ELR (cell line): ENCODE results near the gene ESM1.

Experiments
- DNase-seq: peaks from one replicate; pipeline ENCODE4 v3.0.0-alpha.2; 2015; ENCODE audit warnings: low read depth

ESM1 gene

DNA sequence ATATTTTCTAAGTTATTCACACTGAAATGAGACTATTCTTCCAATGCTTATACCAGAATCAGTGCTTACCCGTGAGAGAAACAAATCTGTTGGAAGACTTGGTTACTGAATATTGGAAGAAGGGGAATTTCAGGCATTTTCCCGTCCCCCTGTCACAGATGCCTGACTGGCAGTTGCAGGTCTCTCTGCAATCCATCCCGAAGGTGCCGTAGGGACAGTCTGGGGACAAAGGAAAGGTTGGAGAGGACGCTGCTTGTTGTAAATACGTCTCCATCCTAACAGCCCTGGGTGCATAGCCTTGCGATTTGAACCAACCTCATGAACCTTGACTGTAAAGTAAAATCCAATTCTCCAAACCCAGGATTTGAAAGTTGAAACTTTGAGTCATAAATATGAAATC lies 3.5 kb downstream of the ESM1 start:
- DNase-seq: peak; percentile 13

DNA sequence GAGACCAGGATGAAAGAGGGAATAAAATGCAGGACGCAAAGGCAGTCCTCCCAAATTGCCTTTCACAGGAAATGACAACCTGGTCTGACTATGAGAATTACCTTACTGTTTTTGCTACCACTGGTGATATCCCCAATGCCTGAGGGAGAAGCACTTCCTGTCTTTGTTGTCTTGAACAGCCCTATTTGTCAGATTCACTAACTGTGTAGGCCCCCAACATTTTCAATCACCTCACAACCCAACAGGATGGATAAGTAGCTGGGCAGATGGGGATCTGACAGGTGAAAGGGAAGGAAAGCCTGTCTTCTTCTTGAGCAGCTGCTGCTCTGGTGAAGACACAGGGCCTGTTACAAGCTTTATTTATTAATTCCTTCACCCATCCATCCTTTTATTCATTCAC lies 9.7 kb downstream of the ESM1 start:
- no peak for DNase-seq

DNA sequence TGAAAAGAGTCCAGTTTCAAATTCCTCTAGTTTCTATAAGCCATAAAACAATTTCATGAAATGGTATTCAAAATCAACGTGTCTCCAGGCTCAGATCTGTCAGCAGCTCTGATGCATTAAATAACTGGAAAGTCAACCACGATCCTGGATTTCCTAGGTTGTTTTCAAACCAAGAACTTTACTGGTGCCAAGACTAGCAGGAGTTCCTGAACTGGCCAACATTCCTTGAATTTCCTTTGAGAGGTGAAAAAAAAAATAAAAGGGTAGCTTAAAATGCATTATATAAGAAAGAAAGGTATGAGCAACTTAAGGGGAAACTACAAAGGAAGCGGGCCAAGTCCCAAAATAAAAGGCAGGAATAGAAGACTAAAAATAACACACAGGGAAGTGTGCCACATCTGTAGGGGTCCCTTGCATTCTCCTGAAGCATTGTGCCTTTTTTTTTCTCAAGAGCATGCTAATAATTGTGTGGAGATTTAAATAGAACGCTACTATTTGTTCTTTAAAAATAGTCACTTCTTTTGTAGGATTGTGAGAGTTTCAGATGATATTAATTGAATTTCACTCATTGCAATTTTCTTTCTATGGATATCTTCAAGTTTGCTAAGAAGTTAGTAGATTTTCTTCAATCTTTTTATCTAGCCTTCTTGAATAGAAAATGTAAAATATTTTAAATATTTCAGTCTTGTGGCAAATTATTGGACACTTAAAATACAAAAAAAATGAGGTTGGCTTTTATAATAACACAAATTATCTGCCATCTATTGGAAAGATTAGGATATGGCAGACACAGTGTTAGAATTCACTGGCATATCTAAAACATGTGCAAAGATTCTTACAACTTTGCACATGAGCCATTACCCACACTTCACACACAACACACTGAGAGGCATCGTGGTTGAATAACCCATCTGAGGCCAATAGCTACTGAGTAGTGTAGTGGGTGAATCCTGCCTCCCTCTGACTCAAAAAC lies 15.3 kb downstream of the ESM1 start:
- no peak for DNase-seq

DNA sequence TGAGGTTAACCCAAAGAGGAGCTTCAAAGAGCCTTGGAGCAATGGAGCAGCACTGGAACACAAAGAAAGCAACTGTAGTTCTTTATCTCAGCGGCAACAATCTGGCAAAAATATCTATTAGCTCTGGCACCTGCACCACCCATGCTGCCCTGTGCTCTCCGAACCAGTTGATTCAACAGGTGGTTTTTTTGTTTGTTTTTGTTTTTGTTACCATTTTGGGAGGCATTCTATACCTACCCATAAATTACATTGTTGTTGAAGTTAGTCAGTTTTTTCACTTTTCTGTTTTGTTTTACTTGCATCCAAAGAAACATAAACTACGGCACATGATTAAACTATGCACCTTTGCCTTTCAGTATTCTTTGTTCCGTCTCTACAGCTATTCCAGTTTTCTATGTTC lies 16.2 kb downstream of the ESM1 start:
- DNase-seq: no peak

DNA sequence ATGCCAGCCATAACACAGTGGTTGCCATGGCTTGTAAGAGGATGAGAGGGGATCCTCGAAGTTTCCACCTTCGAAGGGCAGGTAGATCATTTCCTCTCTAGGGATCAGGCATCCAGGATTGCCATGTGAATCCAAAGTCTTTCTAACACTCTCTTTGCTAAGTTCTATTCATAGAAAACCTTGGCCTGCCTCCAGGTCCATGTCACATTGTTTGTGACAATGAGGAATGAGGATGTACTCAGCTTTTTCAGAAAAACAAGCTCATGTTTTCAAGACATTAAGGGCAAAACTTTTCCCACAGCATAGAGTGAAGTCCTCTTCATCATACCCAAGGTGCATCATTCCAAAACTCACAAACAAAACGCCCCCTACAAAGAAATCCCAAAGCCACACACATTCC lies 19.6 kb downstream of the ESM1 start:
- no peak for DNase-seq

DNA sequence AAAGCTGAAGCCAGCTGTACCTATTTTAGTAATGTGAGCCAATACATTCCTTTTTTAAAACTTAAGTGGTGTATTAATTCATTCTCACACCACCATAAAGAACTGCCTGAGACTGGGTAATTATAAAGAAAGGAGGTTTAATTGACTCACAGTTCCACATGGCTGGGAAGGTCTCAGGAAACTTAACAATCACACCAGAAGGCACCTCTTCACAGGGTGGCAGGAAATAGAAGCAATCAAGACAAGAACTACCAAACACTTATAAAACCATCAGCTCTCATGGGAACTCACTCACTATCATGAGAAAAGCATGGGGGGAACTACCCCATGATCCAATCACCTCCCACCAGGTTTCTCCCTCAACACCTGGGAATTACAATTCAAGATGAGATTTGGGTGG lies 21.0 kb downstream of the ESM1 start:
- no peak for DNase-seq

DNA sequence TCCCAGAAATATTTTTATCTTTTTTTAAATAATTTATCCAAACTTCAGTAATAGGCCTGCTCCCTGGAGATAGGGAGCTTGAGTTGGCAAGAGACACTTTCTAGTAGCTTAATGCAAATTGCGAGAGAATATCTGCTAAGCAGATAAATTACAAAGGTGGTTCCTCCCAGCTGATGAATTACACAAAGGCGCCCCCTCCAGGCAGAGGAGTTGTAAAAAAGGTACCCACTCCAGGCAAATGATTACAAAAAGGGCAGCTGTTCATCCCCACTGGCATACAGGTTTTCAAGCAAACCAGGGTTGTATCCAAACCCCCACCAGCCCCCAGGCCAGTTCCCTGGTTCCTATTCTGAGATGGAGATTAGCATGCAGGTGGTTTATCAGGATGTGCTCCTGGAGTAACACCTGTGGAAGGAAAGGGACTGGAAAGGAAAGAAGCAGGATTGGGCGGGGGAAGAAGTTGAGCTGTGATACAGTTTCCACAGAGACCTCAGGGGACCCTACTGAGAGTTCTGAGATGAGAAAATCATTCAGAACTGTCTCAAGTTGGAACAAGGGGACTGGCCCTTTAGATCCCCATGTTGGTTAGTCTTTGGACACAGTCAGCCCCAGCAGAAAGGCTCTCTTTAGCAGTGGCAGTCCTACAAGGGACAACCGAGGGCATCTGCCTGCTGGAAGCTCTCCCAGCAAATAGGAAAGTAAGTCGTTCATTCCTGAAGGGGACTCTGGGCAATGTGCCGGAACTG lies 25.5 kb downstream of the ESM1 start:
- DNase-seq: peak; percentile 23

DNA sequence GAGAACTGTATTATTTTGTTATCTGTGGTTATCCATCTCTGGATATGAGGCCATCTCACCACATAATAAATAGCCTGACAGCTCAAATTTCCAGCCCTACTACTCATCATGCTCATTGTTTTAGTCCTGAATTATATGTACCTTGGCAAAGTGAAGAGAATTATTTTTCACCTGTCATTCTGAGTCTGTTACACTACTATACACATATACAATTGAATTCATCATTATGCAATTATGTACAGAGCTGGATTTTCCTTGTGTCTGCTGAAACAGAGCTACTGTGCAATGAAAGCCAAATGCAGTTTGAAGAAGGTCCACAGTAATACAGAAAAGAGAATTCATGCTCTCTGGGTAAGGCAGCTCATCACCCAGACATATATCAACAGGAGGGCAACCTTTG lies 28.5 kb downstream of the ESM1 start:
- DNase-seq: no peak

DNA sequence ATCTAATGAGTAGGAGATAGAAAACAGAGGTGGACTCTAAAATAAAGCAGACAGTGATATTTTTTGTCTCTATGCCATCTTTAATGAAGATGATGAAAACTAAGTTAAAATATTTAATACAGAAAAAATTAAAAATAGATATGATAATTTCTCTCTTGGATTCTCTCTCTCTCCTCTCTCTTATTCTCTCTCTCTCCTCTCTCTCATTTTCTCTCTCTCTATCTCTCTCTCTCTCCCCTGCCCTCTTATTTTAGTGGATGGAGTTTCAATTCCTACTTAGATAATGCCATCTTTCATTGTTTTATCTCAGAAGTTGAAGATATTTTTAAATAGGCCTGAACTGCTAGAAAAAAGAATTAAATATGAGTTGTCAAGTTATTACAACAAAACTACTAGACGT lies 38.2 kb downstream of the ESM1 start:
- no peak for DNase-seq

DNA sequence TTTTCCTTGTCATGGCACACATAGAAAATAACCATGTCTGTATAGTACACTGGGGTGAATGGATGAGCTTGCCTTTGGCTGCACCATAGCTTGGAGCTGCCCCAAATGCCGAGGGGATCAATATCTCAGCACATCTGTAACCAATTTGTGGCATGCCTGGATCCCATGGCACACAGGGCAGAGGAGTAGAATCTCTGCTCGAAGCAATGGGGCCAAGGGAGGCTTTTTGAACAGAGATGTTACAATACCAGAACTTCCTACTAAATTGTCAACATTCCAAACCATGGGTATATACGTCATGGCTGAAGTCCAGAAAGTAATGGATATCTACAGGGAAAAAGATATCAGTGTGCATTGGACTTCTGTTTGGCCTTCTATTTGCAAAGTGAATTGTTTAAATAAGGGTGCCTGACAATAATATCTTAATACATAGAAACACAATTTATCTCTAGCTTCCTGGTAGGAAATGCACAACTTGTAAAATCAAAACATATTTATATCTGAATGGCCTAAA lies 39.0 kb downstream of the ESM1 start:
- DNase-seq: no peak

DNA sequence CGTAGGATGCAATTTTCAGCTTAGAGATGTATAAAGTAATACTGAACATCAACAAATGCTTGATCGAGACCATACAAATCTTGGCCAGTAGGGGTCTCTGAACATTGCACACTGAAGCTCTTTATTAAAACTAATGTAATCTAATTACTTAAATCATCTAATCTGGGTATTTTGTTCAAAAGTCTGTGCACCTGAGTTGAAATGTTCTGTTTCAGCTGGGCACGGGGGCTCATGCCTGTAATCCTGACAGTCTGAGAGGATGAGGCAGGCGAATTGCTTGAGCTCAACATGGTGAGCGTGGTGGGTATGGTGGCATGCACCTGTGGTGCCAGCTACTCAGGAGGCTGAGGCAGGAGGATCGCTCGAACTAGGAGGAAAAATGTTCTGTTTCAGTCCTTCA lies 41.0 kb downstream of the ESM1 start:
- DNase-seq: peak; percentile 60

DNA sequence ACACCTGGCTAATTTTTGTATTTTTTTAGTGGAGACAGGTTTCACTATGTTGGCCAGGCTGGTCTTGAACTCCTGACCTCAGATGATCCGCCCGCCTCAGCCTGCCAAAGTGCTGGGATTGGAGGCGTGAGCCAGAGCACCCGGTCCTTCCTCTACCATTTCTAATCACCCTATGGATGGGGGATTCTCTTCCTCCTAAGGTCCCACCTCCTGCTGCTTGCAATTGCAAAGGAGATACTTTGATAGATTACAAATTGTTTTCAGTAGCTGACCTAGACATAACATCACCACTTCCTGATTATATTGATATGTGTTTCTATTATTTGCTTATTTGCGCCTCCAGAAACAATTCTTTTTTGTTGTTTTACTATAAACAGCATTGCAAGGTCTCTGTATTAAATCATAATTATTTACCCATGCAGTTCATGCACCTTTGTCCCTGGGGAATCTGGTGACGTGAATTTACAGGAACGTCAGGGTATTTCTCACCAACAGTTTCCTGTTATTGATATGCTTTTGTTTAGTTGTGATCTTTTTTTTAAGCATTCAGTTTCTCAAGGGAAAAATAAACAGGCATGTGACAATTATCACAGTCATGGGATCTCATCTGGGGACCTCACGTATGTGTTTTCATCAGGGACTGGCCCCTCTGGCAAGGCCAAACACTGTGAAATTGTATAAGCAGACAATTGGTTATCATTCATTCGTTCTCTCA lies 43.2 kb downstream of the ESM1 start:
- DNase-seq: no peak

DNA sequence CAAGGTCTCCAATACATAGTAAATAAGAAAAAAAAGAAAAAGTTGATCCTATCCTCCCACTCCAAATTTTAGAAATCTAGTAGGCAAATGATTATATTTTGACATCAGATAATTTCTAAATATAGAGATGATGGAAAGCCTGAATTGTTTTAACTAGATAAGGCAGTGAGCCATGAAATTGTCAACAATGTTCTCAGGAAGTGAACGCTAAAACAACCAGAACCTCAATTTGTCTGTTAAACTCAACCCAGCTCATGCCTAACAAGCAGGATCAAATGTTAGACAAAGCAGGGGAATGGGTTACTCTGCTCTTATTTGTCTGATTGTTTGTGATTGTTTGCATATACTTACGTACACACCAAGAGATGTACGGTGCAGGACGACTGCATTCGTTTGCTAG lies 49.2 kb downstream of the ESM1 start:
- DNase-seq: no peak

DNA sequence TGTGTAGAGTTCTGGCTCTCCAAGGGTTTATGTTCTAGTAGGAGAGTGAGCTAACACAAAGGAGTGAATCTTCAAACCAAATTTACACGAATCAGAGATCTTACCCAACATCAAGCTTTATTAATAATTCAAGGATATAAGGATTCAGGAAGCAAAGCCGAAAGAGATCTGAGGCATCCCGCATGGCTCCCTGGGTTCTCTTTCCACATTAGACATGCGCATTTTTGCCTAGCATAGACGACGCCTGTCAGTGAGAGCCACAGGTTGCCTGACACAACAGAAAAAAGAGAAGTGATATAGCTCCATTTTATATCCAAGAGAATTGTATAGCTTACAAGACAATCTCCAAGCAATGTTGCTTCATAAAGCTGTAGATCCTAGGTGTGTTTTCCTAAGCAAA lies 52.6 kb downstream of the ESM1 start:
- no peak for DNase-seq

DNA sequence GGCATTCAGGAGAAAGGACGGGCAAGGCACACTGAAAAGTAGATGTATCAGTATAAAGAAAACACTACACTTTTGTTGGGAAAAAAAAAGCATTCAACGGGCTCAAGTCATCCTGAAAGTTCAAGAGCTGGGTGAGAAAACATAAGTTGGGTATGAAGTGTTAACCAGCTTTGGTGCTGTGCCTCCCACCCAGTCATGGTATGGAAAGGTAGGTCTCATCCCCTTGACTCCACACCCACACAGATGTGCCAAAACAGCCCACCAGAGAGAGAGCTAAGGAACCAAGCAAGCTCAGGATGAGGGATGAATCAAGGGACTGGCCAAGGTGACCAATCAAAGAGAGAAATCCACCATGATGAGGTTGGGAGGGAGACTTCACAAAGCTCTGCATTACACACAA lies 54.7 kb downstream of the ESM1 start:
- DNase-seq: no peak
